Keratinocyte (primary cell): ENCODE data around the gene P3R3URF. TPM values are rescaled to one million over a fixed set of nuclear protein-coding genes. Genes with fewer than 3 reads are reported as not detected.

Experiments
- DNase-seq: peaks from one replicate; pipeline ENCODE4 v3.0.0-alpha.2; 2011; ENCODE audit warnings: low read depth, missing footprints, low spot score
- FAIRE-seq: peaks from 2 replicates; lab custom pipeline; 2011; peaks lifted over from hg19 to GRCh38; lab: Jason Lieb, UNC
- H2AFZ ChIP-seq: 2 replicates; pipeline ENCODE4 v1.6.0; 2012; ENCODE audit warnings: low read length, control low read depth, inconsistent platforms; ENCODE audit not compliant: control insufficient read depth
- H3K27ac ChIP-seq: 2 replicates; pipeline ENCODE4 v1.5.1; 2011; ENCODE audit warnings: low read length; ENCODE audit not compliant: control insufficient read depth, insufficient read depth
- H3K27me3 ChIP-seq: 3 replicates; pipeline ENCODE4 v1.6.0; 2011; ENCODE audit warnings: low read length; ENCODE audit not compliant: control insufficient read depth, insufficient read depth; ENCODE audit errors: extremely low read depth
- H3K36me3 ChIP-seq, 2 experiments: 2 replicates in 1 of 2; 3 replicates in 1 of 2; pipeline ENCODE4 v1.5.1; 2011; ENCODE audit warnings: low read length in 2 of 2, mild to moderate bottlenecking in 1 of 2; ENCODE audit not compliant: control insufficient read depth in 2 of 2, insufficient read depth in 2 of 2; ENCODE audit errors: extremely low read depth in 1 of 2
- H3K4me1 ChIP-seq: 3 replicates; pipeline ENCODE4 v1.5.1; 2011; ENCODE audit warnings: low read length; ENCODE audit not compliant: control insufficient read depth, insufficient read depth; ENCODE audit errors: extremely low read depth
- H3K4me2 ChIP-seq: 3 replicates; pipeline ENCODE4 v1.6.0; 2011; ENCODE audit warnings: low read depth, low read length; ENCODE audit not compliant: control insufficient read depth, insufficient read depth; ENCODE audit errors: extremely low read depth
- H3K4me3 ChIP-seq, 3 experiments: fragments of 200-600 bp in 1 of 3; sonication (generic) in 1 of 3; 2 replicates in 2 of 3; 3 replicates in 1 of 3; pipeline ENCODE4 v1.5.1; 2011 to 2016; ENCODE audit warnings: low read length in 3 of 3, mild to moderate bottlenecking in 3 of 3, control low read depth in 2 of 3, inconsistent platforms in 1 of 3, low read depth in 1 of 3, mixed read lengths in 1 of 3, mixed run types in 1 of 3, moderate library complexity in 1 of 3; ENCODE audit not compliant: control insufficient read depth in 2 of 3, insufficient read depth in 2 of 3; ENCODE audit errors: extremely low read depth in 1 of 3
- H3K79me2 ChIP-seq: 2 replicates; pipeline ENCODE4 v1.6.0; 2012; ENCODE audit warnings: low read length; ENCODE audit not compliant: control insufficient read depth, insufficient read depth
- H3K9ac ChIP-seq: 3 replicates; pipeline ENCODE4 v1.6.0; 2011; ENCODE audit warnings: low read length; ENCODE audit not compliant: control insufficient read depth, insufficient read depth; ENCODE audit errors: extremely low read depth
- H3K9me1 ChIP-seq: 3 replicates; pipeline ENCODE4 v1.6.0; 2011; ENCODE audit warnings: low read length; ENCODE audit not compliant: control insufficient read depth, insufficient read depth; ENCODE audit errors: extremely low read depth
- H3K9me3 ChIP-seq: 2 replicates; pipeline ENCODE4 v1.5.1; 2012; ENCODE audit warnings: low read depth, low read length; ENCODE audit not compliant: control insufficient read depth
- H4K20me1 ChIP-seq: 3 replicates; pipeline ENCODE4 v1.6.0; 2011; ENCODE audit warnings: low read length; ENCODE audit not compliant: control insufficient read depth, insufficient read depth; ENCODE audit errors: extremely low read depth
- EZH2 ChIP-seq: IDR thresholded peaks from one replicate; pipeline ENCODE4 v1.6.1; 2012; ENCODE audit warnings: inconsistent platforms, mild to moderate bottlenecking, low read length, moderate library complexity
- dilution Hi-C: fragments of 300-500 bp; cut with MboI; formaldehyde crosslinking; loops from one replicate; pipeline ENCODE4 v1.7.0; 2020; ENCODE audit warnings: low sequenced_read_pairs; ENCODE audit not compliant: extremely low pct_ligation_motif_present
- polyA plus RNA-seq, 5 experiments: library from polyadenylated mRNA; depleted of rRNA in 3 of 5; stranded (reverse) in 3 of 5; stranded (forward) in 1 of 5; unstranded in 1 of 5; fragments of >200 nt; gene quantifications; 1 replicate in 1 of 5; 2 replicates in 3 of 5; 3 replicates in 1 of 5; pipeline versions ENCODE4 v1.2.1 to v1.2.3, GENCODE V29; 2011 to 2012; ENCODE audit warnings: missing spikeins in 2 of 5, low read depth in 1 of 5, low replicate concordance in 1 of 5
- TF ChIP-seq, protein P1 (sequence below), 3 experiments: IDR thresholded peaks in 1 of 3; conservative IDR thresholded peaks in 1 of 3; optimal IDR thresholded peaks in 1 of 3; 2 replicates in 2 of 3; 3 replicates in 1 of 3; pipeline versions ENCODE3 to v1.5.1; 2011; ENCODE audit warnings: low read length in 3 of 3, mild to moderate bottlenecking in 3 of 3, moderate library complexity in 2 of 3, control low read depth in 1 of 3, inconsistent platforms in 1 of 3; ENCODE audit not compliant: insufficient read depth in 2 of 3; ENCODE audit errors: extremely low read depth in 1 of 3

P3R3URF gene
- polyA plus RNA-seq, 1 donor (not counting 4 experiments of a cell fraction or from before 2014, with no cell fraction given): not detected

DNA sequence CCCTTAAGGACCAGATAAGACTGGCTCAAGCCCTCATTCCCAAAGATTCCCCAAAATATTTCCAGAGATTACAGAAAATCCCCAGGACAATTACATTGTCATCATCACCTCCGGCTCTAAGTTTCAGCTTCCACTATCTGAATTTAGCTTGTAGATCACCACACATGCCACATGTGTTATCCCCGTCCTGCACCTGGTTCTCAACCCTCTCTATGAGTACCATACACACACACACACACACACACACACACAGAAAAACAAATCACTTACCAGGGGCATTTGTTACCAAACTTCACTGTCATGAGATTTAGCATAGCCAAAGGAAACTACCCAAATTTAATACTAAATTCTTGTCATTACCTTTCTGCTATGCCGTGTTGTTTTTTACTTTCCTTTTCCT, 16.8 kb downstream of the P3R3URF start:
- Histone ChIP-seq H3K4me2 (no peak overlapping the region), H3K9me3 (no peaks in the 10 kb centered on the region), H3K27ac (no peak overlapping the region), H2AFZ (no peak overlapping the region), H3K36me3 (no peaks in the 10 kb centered on the region), H3K27me3 (no peaks in the 10 kb centered on the region), H3K4me3 (no peak overlapping the region), H3K9me1 (no peaks in the 10 kb centered on the region), H3K9ac (no peak overlapping the region), H3K4me1 (no peaks in the 10 kb centered on the region), H4K20me1 (no peaks in the 10 kb centered on the region), H3K79me2 (no peaks in the 10 kb centered on the region)
- DNase-seq (no peak), FAIRE-seq (no peak)
- TF ChIP-seq, protein P1, sequence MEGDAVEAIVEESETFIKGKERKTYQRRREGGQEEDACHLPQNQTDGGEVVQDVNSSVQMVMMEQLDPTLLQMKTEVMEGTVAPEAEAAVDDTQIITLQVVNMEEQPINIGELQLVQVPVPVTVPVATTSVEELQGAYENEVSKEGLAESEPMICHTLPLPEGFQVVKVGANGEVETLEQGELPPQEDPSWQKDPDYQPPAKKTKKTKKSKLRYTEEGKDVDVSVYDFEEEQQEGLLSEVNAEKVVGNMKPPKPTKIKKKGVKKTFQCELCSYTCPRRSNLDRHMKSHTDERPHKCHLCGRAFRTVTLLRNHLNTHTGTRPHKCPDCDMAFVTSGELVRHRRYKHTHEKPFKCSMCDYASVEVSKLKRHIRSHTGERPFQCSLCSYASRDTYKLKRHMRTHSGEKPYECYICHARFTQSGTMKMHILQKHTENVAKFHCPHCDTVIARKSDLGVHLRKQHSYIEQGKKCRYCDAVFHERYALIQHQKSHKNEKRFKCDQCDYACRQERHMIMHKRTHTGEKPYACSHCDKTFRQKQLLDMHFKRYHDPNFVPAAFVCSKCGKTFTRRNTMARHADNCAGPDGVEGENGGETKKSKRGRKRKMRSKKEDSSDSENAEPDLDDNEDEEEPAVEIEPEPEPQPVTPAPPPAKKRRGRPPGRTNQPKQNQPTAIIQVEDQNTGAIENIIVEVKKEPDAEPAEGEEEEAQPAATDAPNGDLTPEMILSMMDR (optimal IDR thresholded peaks at IDR 0.05 in 1 of 3, IDR thresholded peaks at IDR 0.05 in 1 of 3, conservative IDR thresholded peaks at IDR 0.05 in 1 of 3; ENCODE audit: extremely low read depth in 1 of 3, insufficient read depth in 2 of 3, low read length in 3 of 3): no peak
- TF ChIP-seq EZH2: no peak
- dilution Hi-C loops: no loop called here

DNA sequence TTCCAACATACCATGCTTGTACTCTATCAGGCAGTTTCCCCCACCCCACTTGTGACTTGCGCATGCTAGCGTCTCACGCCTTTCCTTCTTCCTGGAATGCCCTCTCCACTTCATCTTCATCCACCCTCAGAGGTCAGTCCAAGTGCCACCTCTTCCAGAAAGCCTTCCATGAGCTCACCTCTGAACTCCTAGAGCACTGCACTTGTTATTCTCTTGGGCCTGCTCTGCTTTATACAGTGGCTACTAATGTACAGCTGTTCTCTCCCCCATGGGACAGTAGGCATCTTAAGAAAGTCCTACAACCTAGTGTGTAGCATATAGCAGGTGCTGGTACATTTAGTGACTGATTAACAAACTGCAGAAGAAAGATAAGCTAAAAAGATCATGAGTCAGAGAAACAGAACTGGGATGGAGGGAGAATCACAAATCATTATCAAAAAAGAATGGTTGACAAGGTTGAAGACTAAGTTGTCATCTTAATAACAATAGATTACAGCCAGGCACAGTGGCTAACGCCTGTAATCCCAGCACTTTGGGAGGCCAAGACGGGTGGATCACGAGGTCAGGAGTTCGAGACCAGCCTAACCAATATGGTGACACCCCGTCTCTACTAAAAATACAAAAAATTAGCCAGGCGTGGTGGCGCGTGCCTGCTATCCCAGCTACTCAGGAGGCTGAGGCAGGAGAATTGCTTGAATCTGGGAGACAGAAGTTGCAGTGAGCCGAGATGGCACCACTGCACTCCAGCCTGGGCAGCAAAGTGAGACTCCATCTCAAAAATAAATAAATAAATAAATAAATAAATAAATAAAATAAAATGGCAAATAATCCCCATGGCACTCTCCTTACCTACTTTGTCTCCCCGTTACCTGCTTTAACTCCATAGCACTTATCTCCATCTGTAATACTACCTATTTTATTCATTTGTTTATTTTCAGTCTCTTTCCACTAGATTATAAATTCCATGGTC, 17.7 kb downstream of the P3R3URF start:
- no peaks in the 10 kb centered on the region for H3K36me3 ChIP-seq
- no peaks in the 10 kb centered on the region for H3K79me2 ChIP-seq
- no peak for TF ChIP-seq EZH2
- TF ChIP-seq, protein P1 (optimal IDR thresholded peaks at IDR 0.05 in 1 of 3, IDR thresholded peaks at IDR 0.05 in 1 of 3, conservative IDR thresholded peaks at IDR 0.05 in 1 of 3; ENCODE audit: extremely low read depth in 1 of 3, insufficient read depth in 2 of 3, low read length in 3 of 3): no peak
- H3K4me2 ChIP-seq: no peak overlapping the region
- no peaks in the 10 kb centered on the region for H3K4me1 ChIP-seq
- DNase-seq (no peak), FAIRE-seq (no peak)
- no peak overlapping the region for H3K27ac ChIP-seq
- H3K4me3 ChIP-seq: no peak overlapping the region
- H3K9ac ChIP-seq: no peak overlapping the region
- no peaks in the 10 kb centered on the region for H4K20me1 ChIP-seq
- H3K9me1 ChIP-seq: no peaks in the 10 kb centered on the region
- no peaks in the 10 kb centered on the region for H3K27me3 ChIP-seq
- H3K9me3 ChIP-seq: no peaks in the 10 kb centered on the region
- dilution Hi-C loops: no loop called here
- no peak overlapping the region for H2AFZ ChIP-seq
